GM19395 (cell line): Measurements from ENCODE around the gene TTYH3.
"Not testable (repeated sequence)": the region's sequence is repeated elsewhere in the genome, so short reads cannot be mapped to it uniquely, and the experiment has no call there.

ENCODE experiments used
- ATAC-seq: cut with Tn5 transposase; IDR thresholded peaks from one replicate; pipeline ENCODE4 v1.9.1; 2021; ENCODE audit warnings: mild to moderate bottlenecking, moderate library complexity; ENCODE audit not compliant: unreplicated experiment

The TTYH3 gene

DNA sequence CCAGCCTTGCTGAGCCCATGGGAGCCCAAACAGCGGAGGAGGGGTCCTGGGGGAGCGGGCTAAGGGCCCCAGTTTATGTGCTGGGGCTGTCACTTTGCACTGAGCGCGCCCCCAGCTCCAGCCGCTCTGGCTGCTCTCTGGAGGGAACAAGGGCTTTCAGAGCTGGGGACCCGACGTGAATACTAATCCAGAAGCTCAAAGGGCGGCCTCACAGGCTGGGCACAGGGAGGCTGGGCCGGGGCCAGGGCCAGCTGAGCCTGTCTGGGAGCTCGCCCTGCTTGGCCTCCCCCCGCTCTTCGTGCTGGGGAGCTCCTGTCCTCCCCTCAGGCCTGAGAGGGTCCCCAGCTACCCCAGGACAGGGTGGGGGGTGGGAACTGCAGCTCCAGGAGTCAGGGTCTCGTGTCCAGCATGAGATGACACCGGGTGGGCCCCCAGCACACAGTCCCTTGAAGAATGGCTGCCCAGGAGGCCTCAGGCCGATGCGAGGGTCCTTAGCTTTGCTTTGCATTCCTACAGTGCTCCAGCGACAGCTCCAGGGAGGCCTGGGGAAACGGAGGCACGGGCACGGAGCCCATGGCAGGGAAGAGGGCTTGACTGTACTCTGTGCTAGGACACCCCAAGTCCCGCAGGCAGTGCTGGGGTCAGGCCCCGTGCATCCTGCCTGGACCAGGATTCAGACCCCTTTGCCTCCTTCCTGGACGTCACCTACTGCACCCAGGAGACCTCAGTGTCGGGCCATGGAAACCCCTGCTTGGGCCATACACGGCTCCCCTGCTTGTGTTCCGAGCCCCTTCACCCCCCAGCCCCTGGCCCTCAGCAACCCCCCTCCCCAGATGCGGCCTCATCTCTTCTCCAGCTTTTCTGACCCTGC lies 50.4 kb downstream of the TTYH3 start:
- ATAC-seq = no peak

DNA sequence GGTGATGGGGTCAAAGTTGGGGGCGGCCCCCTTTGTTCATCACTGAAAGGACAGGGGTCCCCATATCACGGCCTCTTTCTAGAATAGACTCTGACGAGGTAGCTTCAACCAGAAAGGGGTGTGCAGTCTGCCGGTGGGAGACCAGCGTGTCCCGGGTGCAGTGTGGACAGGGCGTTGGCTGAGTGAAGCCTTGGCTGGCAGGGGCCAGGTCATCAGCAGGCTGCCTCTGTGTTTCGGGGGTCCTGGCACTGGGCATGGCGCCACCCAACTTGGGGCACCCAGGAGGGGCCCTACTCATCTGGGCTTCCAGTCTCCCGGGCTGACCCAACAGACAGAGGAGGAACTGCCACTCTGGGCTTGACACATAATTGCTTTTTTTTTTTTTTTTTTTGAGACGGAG lies 52.7 kb downstream of the TTYH3 start:
- no peak for ATAC-seq

DNA sequence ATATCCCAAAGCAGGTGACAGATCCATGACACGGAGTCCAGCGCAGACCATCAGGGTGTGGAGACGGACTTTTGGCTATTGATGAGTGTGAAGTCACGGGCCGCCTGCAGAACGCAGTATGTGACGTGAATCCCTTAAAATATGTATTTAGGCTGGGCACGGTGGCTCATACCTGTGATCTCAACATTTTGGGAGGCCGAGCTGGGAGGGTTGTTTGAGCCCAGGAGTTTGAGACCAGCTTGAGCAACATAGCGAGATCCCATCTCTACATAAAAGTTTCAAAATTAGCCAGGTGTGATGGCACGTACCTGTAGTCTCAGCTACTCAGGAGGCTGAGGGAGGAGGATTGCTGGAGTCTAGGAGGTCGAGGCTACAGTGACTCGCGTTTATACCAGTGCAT lies 54.3 kb downstream of the TTYH3 start:
- no peak for ATAC-seq

DNA sequence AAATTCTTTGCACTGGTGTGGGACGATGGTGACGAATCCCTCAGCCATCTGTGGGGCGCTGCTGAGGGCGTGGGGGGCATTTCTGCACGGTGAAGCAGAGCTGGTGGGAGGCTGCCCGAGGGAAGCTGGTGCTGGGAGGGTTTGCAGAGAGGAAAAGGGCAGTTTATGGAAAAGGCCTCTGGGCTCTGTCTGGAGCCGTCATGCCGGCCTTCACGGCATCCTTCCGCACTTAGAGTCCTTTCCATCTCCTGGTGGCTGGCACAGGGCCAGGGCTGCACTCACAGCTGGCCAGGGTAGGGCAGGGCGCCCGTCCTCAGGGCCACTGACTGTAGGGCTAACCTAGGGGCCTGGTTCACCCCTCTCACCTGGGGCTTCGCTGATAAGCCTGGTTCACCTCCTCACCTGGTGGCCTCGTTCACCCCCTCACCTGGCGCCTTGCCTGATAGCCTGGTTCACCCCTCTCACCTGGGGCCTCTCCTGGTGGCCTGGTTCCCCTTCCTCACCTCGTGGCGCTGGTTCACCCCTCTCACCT lies 55.6 kb downstream of the TTYH3 start:
- no peak for ATAC-seq

DNA sequence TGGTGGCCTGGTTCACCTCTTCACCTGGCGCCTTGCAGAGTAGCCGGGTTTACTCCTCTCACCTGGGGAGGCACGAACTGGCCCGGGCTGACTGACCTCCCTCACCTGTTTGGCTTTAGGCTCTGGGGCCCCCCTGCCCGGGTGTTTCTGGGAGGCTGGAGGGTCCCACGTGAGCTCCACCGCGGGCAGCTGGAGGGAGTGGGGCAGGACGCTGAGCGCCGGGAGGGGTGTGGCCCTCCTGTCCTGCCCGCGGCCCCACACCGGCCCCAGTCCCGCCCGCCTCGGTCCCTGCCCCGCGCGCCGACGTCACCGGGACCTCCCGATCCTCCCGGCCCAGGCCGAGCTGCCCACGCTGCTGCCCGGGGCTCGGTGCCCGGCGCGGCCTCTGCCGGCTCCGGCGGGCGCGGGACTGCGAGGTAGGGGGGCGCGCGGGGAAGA lies 56.1 kb downstream of the TTYH3 start, which contains the start of gene AMZ1:
TSS of gene AMZ1 (plus strand) at position 322 of the 438 bp plus-strand sequence. CDS start 12,250 bp downstream, outside the sequence.
- ATAC-seq = no peak

DNA sequence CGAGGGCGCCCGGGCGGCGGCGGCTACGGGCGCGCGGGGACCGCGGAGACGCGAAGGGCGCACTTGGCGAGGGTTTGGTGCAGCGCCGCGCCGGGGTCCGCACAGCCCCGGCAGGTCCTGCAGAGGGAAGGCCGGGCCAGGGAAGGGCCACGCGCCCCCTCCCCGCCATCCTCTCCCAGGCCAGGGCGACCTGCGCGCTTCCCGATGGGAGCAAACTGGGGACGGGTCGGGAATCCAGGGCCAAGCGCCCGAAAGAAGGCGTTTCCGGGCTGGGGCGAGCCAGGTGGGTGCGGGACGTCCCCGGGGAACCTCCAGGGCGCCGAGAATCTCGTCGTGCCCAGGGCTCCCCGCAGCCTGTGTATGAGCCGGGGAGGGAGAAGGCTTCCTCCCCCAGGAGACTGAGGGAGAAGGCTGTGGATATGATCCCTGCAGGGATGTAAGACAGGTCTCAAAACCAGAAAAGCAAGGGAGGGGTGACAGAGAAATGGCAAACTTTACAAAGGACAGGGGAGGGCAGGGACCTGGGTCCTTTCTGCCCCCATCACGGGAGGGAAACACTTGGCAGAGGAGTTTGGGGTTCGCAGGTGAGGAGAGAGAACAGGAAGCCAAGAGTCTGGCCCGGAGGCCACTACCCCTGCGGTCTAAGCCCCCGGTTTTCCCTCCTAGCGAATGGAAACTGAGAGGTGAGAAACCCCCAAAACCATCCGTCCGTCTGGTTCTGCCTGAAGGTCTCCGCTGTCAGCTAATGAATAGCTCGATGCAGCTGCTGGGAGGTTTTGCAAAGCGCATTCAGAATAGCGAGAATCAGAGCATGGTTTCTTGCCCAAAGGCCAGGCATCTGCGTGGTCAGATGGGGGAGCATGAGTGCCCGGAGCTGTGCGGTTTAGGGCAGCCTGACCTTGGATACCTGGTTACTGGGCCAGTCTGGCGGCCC lies 56.9 kb downstream of the TTYH3 start:
- peak; percentile 86 for ATAC-seq

DNA sequence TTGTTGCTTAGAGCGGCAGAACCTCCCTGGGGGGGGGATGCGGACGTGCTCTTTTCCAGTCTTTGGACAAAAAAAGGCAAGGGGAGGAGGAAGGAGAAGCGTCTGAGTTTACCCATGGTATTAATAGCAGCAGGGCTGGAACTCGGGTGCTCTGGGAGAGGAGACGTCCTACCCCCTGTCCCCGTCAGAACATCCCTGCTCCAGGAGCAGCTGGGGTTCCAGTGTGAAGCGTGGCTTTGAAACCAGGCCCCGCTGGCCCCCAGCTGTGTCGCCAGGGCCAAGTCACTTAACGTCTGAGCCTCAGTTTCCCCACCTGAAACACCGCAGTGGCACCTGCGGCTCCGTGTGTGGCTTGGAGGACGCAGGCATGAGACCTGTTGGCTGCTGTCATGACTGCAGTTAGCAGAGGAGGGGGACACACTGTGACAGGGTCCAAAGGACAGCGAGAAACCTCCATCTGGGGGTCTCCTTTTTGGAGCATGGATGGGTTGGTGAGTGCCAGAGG lies 57.6 kb downstream of the TTYH3 start:
- peak; percentile 26 for ATAC-seq

DNA sequence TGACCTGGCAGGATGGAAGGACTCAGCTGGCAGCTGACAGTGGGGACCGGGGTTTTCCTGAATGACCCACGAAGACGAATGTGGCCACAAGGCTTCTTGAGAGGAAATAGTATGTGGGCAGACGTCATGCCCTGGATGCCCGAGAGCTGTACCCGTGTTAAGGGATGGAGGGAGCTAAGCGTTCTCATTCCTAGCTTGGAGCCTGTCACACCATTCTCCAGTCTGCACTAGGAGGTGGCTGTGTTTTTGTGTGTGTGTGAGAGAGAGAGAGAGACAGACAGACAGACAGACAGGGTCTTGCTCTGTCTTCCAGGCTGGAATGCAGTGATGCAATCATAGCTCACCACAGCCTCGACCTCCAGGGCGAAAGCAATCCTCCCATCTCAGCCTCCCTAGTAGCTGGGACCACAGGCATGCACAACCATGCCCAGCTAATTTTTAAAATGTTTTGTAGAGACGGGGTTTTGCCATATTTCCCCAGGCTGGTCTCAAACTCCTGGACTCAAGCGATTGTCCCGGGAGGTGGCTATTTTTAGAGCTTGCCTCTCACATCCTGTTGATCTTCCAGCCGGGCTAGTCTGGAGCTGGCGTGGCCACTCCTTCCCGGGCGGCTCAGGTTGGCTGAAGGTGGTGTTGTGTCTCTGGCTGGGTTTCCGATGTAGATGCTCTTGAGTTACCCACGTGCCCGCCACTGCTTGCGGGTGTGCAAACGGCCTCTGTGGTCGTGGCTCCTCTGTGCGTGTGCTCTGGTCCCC lies 58.3 kb downstream of the TTYH3 start:
- no peak for ATAC-seq

DNA sequence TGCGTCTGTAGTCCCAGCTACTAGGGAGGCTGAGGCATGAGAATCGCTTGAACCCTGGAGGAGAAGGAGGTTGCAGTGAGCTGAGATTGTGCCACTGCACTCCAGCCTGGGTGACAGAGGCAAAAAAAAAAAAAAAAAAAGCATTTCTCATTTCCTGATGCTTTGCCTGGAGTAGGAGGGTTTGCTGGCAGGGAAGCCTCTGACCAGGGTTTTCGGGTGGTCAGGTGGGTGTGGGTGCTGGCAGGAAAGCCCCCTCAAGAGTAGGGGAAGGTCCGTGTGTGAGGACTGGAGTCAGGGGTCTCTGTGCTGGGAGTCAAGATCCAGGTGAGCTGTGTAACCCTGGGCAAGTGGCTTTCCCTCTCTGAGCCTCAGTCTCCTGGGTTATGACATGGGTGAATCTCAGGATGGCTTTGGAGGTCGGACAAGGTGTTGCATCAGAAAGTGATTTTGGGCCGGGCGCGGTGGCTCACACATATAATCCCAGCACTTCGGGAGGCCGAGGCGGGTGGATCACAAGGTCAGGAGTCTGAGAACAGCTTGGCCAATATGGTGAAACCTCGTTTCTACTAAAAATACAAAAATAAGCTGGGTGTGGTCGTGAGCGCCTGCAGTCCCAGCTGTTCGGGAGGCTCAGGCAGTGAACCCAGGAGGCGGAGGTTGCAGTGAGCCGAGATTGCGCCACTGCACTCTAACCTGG lies 59.4 kb downstream of the TTYH3 start:
- no peak for ATAC-seq

DNA sequence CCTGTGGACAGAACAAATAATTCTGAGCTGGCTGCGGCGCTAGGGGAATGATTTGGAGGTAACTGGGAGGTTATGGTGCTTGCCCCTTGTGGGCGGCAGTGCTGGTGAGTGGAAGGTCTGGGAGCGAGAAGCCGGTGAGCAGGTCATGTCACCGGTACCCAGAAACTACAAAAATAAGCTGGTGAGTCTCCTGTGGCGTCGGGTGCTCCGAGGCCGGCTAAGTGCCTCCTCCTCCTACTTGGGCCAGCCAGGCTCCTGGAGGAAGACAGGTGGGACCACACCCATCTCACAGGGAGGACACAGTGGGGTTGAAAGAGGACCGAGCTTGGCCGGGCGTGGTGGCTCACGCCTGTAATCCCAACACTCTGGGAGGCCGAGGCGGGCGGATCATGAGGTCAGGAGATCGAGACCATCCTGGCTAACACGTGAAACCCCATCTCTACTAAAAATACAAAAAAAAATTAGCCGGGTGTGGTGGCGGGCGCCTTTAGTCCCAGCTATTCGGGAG lies 60.2 kb downstream of the TTYH3 start:
- not testable (repeated sequence) for ATAC-seq

DNA sequence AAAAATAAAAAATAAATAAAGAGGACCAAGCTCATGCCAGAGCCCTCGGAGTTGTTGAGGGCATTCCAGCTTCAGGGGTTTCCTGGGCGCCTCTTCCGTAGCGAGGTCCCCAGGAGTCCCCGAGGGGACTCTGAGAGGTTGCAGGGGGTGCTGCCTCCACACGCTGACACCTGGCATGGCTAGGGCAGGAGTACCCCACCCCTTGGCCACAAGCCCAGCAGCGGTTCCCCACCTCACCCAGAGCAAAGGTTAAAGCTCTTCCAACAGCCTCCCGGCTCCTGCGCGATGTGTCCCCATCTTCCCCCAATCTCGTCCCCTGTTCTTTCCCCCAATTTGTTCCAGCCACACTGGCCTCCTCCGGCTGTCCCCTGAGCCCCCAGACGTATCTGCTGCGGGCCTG lies 60.8 kb downstream of the TTYH3 start:
- no peak for ATAC-seq

DNA sequence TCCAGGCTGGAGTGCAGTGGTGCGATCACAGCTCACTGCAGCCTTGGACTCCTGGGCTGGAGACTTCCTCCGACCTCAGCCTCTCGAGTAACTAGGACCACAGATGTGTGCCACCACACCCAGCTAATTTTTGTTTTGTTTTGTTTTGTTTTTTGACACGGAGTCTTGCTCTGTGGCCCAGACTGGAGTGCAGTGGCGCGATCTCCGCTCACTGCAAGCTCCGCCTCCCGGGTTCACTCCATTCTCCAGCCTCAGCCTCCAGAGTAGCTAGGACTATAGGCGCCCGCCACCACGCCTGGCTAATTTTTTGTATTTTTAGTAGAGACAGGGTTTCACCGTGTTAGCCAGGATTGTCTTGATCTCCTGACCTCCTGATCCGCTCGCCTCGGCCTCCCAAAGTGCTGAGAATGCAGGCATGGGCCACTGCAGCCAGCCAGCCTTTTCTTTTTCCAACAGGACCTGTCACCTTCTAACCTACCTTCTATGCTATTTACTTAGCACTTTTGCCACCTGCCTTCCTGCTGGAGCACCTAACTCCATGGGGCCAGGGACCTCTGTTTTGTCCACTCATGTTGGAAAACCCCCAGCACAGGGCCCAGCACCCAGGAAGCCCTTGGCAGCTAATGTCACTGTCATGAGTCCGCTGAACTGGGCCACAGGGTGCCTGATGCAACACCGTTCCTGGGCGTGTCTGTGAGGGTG lies 61.8 kb downstream of the TTYH3 start:
- not testable (repeated sequence) for ATAC-seq

DNA sequence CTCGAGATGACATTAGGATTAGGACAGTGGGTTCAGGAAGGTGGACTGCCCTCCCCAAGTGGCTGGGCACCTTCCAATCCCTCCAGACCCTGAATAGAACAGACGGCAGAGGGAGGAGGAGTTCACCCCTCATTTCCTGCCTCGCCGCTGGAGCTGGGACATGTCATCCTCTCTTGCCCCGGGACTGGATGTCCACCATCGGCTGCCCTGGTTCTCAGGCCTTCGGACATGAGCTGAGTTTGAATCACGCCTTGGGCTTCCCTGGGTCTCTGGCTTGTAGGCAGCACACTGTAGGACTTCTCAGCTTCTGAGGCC lies 62.3 kb downstream of the TTYH3 start:
- not testable (repeated sequence) for ATAC-seq

DNA sequence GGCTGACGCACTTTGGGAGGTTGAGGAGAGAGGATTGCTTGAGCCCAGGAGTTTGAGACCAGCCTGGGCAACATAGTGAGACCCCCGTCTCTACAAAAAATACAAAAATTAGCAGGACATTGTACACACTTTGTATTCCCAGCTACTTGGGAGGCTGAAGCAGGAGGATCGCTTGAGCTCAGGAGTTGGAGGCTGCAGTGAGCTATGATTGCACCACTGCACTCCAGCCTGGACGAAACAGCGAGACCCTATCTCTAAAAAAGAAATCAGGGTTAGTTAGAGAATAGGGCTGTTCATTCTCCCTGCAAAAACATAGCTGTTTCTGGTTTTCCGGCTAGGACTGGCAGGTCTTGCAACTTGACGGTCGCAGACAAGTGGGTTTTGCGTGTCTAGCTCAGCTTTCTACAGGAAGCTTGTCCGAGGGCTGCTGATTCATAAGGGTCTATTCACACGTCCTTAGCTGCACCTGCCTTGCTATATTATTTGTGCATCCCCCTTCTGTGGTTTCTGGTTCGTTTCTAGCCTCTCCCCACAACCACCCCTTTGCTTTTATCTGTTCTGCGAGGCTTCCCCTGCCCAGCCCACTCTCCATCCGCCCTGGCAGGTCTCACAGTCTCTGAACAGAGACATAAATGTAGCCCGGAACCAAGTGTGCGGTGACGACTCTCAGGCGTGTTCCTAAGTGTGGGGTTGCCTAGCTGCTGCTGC lies 66.9 kb downstream of the TTYH3 start:
- ATAC-seq = peak; percentile 96

DNA sequence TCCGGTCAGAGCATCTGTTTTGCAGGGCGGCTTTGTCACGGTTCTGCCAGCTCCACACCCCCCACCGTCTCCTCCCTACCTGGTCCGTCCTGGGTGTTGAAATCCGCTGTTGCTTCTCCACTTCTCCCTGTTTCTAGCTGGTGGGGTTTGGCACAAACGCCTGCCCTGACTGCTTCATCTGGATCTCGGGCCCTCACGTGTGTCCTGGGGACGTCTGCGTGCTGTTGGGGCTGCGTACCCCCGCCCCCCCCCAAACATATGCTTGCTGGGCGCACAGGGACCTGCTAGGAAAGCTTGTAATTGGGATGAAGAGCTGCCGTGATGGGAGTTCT lies 67.5 kb downstream of the TTYH3 start:
- no peak for ATAC-seq

DNA sequence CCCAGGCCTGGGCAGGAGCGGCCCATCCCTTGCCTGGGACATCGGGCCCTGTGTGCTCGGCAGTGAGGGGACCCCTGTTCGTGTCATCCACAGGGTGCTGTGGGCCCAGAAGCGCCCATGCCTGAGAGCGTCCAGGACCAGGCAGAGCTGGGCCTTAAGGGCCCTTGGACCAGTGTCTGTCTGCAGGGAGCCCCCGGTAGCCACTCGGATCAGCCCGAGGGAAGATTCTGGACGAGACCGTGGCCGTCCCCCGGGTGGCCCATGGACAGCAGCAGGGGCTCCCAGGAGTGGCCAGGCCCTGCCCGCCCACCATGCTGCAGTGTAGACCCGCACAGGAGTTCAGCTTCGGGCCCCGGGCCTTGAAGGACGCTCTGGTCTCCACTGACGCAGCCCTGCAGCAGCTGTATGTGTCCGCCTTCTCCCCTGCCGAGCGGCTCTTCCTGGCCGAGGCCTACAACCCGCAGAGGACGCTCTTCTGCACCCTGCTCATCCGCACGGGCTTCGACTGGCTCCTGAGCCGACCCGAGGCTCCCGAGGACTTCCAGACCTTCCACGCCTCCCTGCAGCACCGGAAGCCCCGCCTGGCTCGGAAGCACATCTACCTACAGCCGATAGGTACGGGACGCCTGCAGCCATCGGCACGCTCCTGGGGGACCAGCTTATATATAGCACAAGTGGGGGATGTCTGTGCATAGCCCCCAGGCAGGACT lies 68.5 kb downstream of the TTYH3 start:
- no peak for ATAC-seq

DNA sequence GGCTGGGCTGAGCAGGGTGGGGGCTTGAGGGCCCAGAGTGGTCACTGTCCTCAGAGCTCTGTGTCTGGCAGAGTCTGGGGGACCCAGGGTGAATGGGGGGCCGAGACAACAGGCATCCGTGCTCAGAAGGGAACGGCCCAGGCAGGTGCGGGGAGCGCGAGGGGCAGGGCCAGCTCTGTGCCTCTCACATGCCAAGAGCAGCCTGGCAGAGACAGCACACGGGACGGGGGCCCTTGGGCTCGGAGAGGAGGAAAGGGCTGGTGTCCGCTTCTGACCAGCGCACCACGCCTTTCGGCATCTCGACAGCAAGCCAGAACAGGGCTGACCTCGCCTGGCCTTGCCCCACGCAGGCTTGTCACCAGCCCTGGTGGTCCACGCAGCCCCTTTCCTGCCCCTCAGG lies 69.6 kb downstream of the TTYH3 start:
- ATAC-seq = no peak
